Upper lobe of left lung (tissue), 4 donors: ENCODE measurements around the gene RXFP2.

ENCODE experiments used
- CTCF ChIP-seq, 6 experiments: fragments of 450-650 bp in 4 of 6; fragments of 200-600 bp in 2 of 6; sonication (generic) in 2 of 6; IDR thresholded peaks; one replicate each; pipeline ENCODE4 v1.5.1; 2016 to 2019; ENCODE audit warnings: antibody characterized with exemption in 6 of 6
- EP300 ChIP-seq, 4 donors: sonication (generic); formaldehyde crosslinking; IDR thresholded peaks; one replicate each; pipeline ENCODE4 v1.5.1; 2017; ENCODE audit warnings: antibody characterized with exemption in 4 of 4, control low read depth in 2 of 4
- POLR2A ChIP-seq, 4 donors: fragments of 450-650 bp; IDR thresholded peaks; one replicate each; pipeline ENCODE4 v1.5.1; 2016 to 2017; ENCODE audit warnings: antibody characterized with exemption in 4 of 4, mild to moderate bottlenecking in 2 of 4

DNA sequence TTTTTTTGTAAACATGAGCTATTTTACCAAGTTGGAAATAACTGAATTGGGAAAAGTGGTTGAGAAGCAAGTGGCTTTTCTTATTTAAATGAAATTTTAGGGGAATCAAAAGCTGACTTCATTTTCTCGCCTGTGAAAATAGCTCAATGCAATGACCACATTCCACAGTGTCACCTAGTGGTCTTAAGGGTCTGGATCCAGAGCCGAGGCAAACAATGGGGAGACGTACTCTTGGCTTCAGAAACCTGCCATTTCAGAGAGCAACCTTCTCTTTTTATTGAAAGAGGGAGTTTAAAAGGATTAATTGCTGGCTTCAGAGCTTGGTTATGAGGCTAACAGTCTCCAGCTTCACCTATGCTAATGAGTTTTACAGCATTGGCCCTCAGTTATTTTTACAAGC, 39.7 kb upstream of the RXFP2 start:
- TF ChIP-seq CTCF (IDR thresholded peaks at IDR 0.05) (no peak), EP300 (IDR thresholded peaks at IDR 0.05) (no peak), POLR2A (IDR thresholded peaks at IDR 0.05) (no peak)
